GM19193 (cell line): ENCODE measurements around the gene SLC29A4.

Experiments
- POLR2A ChIP-seq: IDR thresholded peaks from 4 replicates; pipeline ENCODE4 v1.6.1; 2011; ENCODE audit not compliant: insufficient read depth, insufficient read length; ENCODE audit errors: extremely low read depth

The SLC29A4 gene

DNA sequence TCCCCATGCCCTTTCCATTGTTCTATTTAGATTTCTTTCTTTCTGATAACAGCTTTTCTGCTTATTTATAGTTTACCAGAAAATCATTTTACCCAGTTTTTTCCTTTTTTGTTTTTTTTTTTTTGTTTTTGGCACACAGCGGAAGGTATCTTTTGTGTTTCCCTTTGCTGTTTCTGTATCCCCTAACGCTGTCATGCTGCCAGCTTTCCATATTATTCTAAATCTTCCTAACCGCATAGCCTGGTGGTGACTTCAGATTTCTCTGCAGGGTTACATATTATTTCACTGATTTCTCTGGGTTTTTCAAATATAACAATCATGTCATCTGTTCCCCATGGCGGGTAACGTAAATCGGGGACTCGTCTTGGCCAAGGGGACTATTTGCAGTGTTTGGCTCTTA lies 4.0 kb upstream of the SLC29A4 start:
- TF ChIP-seq POLR2A, result no peak

DNA sequence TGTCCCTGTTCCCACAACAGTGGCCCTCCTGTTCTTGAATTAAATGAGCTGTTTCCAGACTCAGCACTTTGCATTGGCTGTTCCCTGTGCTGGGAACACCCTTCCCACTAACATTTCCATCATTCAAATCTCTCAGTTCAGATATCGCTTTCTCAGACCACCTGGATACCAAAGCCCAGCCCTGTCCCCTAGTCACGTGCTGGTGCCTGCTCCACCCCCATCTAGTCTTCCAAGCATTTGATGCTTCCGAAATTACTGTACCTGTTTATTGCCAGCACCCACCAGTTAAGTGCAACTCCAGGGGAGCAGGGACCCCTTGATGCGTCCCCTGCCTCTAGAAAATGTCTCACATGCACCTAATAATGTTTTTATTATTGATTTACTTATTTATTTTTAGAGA lies 3.0 kb upstream of the SLC29A4 start:
- TF ChIP-seq POLR2A, result no peak

DNA sequence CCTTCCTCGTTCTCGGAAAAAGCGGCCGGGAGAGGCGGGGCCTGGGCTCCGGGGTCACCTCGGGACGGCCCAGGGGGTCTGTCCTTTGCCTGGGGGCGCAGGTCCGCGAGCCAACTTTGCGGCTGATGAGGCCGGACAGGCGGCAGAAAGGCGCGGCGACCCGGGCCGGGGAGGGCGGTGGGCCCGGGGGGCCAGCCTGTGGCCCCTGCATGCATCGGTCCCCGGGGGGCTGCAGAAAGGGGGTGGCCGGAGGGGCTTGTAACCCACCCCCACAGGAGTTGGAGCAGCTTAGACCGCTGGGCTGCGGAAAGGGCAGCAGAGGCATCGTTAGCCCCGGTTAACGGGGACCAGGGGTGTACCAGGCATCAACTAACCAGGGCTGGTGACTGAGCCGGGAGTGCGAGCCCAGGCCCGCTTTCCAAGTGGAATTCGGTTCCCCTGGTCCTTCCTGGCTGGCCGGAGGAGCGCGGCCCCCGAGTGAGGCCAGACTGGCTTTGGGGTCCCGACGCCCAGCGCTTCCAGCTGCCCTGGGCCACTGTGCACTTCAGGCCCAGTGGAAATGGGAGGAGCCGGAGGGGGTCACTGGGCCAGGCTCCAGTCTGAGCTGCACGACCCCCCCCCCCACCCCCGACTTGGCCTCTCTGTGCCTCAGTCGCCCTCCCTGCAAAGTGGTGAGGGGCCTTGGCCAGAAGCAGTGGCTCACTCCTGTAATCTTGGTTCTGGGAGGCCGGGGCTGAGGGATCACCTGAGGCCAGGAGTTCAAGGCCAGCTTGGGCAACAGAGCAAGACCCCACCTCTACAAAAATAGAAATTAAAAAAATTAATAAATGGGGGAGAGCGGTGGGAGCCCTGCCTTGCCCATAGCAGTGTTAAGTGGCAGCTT lies 919 bp downstream of the SLC29A4 start:
- TF ChIP-seq POLR2A, result no peak

DNA sequence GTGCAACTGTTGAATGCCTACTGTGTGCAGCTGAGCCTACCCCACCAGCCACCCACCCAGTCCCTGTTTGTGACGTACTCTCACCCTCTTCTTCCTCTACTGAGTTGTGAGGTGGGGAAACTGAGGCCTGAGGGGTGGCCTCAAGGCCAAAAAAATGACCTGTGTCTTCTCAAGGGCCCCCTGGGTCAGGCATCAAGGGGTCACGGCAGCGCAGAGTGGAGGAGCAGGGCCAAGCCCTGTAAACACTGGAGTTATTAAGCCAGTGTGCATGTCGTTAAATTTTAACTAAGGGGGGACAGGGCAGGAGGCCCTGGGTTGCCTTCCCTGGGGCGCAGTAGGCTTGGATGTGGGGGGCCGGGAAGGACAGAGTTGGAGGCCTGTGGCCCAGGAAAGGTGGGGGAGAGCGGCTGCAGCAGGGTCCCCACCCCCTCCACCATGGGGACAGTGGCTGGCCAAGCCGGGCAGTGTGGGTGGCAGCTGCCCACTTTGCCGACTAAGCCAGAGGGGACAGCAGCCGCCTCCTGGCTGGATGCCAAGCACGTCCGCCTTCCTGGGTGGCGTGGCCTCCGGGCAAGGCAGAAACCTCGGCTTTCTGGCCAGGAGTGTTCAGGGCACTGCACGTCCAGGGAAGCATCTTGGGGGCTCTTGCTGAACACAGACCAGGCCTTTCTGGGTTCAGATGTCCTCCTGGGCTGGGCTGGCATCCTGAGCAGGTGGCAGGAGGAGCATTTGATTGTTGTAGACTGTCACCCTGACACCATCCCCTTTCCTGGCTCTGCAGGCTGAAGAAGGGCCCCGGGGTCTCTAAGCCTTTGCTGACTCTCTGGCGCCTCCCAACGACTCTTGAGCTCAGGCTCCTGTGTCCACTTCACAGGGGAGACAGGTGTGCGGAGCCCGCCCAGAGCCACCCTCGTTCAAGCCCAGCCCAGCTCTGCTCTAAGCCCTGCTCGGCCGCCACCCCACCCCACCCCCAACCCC lies 1.9 kb downstream of the SLC29A4 start:
- no peak for TF ChIP-seq POLR2A

DNA sequence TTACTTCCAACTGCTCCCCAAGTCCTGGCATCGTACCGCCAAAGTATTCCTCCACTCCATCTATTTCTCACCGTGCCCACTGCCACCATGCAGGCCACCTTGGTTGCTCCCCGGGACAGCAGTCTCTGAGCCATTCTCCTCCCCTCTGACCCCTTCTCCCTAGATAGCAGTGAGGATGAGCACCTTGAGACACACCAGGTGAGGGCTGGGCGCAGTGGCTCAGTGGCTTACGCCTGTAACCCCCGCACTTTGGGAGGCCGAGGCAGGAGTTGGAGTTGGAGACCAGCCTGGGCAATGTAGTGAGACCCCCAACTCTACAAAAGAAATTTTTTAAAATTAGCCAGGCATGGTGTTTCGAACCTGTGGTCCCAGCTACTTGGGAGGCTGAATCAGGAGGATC lies 4.2 kb downstream of the SLC29A4 start:
- TF ChIP-seq POLR2A, result no peak

DNA sequence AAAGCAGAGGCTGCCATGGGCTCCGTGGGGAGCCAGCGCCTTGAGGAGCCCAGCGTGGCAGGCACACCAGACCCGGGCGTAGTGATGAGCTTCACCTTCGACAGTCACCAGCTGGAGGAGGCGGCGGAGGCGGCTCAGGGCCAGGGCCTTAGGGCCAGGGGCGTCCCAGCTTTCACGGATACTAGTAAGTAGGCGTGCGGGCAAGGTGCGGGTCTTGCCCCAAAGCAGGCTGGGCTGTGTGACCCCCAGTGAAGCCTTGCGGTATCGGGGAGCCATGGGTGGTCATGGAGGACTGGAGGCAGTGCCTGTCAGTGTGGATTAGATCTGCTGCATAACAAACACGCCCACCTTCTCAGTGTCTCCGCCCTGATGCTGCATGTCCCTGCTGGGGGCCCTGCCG lies 5.1 kb downstream of the SLC29A4 start:
- no peak for TF ChIP-seq POLR2A

DNA sequence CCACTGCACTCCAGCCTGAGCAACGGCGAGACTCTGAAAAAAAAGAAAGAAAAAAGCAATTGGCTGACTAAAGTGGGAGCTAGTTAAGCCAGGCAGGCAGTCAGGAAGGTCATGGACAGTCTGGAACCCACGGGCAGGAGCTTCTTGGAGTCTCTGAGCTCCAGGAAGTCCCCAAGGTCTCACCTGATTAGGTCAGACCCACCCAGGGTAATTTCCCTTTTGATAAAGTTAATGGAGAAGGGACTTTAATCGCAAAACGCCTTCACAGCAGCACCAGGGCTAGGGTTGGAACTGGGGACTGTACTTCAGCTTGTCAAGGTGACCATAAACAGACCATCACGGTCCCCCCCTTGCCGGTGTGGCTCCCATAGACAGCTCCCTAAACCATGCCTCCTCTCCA lies 6.6 kb downstream of the SLC29A4 start:
- TF ChIP-seq POLR2A, result no peak

DNA sequence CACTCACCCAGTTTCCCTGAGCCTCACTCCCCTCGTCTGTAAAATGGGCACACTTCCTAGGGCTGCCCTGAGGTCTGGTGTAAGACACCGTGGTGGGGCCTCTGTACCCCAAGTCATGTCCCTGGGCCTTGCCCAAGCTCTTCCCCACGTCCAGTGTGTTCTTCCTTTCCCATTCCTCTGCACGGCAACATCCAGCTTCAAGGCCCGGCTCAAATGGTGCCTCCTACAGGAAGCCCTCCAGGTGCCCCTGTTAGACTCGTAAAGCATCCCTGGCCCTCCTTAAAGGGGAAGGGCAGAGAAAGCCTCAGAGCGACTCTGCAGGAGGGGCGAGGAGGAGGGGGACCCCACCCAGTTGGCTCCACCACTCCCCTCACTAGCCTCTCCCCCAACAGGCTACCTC lies 8.6 kb downstream of the SLC29A4 start:
- TF ChIP-seq POLR2A, result no peak

DNA sequence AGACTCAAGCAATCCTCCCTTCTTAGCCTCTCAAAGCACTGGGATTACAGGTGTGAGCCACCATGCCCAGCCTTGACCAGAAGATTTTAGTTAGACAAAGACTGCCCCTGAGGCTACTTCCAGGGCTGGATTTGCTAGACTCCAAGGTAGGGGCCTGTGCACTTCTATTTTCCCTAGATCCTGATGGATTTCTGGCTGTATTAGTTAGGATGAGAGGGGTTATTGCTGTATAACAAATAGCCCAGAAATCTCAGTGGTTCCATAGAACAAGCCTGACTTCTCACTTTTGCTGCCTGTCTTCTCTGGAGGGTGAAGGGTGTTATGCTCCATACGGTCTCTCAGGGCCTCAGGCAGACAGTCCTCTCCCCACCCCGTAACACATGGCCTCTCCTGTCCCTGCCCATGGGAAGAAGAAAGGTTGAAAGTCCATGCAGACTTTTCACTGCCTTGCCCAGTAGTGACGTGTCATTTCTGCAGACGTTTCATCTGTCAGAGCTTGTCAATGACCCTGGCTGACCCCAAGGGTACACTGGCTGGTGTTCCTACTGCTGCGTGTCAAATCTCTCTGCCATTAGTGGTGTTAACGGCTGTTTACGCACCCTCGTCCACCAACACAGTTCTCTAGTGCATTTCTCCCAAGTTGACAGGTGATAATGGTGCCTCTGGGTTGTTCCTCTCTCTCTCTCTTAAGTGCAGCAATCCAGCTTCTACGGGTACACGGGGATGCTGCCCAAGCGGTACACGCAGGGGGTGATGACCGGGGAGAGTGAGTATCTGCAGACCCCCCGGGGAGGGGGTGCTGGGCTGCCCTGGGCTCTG lies 11.6 kb downstream of the SLC29A4 start:
- TF ChIP-seq POLR2A, result no peak

DNA sequence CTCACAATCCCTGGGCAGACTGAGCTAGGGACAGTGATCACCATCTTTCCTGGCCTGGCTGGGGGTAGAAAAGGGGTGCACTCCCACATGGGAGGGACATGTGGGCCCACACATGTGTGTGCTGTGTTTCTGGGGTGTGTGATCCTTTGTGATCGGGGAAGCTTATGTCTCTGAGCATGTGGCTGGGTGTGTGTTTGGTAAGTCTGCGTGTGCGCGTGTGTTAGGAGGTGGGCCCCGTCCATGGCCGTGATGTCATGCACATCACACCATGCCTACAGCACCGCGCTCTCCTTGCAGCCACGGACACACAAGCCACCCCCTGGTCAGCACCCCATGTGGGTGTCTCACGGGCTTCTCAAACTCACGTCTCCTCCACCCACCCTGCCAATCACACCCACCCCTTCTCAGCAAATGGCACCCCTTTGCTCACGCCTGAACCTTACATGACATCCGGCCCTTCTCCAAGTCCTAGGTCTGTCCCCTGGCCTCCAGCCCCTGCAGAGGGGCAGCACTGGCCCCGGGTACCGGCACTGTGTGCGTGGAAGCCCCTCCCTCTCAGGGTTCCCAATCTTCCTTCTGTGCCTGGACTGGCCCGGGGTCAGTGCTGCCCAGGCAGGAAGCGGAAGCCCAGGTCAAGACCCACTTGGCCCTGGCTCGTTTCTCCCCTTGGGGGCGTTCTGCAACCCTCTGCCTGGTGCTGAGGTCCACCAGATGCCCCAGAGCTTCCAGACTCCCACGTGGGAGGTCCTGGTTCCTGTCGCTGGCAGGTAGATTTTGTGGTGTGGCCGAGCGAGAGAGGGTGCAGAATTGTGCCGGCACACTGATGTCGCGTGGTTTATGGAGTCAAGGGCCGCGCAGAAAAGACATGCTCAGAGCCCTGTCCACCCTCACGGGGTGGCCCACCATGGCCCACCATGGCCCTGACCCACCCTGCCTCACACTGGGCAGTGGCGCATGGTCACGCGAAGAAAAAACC lies 12.6 kb downstream of the SLC29A4 start:
- TF ChIP-seq POLR2A, result no peak

DNA sequence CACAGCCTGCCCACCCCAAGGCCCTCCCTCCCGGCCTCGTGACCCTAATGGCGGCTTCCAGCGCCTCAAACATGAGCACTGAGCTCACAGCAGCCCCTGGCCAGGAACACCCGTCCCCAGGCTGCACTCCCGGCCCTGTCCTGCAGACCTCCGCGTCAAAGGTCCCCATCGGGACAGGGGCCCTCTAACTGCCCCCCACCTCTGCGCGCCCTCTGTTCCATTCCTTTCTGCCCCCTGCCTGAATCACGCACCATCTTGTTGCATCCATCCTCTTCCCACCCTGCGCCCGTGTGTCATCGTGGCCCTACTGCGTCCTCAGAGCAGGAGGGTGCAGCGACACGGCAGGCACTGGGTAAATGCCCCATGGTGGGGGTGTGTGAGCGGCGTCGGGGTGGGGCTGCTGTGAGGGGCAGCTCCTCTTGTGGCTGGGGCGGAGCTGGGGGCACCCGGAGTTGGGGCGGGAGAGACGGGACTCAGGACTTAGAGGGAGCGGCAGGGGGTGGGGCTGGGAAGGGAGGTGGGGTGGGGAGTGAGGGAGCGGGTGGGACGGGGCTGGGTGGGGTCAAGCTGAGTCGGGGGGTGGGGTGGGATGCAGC lies 13.4 kb downstream of the SLC29A4 start:
- no peak for TF ChIP-seq POLR2A

DNA sequence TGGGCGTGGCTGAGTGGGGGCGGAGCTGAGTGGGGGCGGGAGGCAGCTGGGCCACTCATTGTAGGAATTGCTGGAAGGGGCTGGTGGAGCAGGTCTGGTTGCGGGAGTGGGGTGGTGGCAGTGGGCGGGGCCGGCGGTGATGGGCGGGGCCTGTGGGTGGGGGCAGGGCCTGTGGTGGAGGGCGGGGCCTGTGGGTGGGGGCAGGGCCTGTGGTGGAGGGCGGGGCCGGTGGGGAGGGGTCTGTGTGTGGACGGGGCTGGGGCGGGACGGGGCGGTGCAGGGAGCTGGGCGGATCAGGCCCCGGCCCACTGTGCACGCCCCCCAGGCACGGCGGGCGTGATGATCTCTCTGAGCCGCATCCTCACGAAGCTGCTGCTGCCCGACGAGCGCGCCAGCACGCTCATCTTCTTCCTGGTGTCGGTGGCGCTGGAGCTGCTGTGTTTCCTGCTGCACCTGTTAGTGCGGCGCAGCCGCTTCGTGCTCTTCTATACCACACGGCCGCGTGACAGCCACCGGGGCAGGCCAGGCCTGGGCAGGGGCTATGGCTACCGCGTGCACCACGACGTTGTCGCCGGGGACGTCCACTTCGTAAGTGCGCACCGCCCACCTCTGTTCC lies 14.0 kb downstream of the SLC29A4 start:
- TF ChIP-seq POLR2A, result no peak

DNA sequence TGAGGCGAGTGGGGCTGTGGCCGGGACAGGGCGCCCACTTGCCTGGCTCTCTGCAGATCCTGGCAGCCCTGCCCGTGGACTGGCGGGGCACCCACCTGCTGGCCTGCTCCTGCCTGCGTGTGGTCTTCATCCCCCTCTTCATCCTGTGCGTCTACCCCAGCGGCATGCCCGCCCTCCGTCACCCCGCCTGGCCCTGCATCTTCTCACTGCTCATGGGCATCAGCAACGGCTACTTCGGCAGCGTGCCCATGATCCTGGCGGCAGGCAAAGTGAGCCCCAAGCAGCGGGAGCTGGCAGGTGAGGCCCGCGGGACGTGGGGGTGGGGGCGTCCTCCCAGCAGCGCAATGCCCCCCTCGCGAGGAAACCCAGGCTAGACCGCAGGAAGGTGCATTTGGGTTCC lies 17.6 kb downstream of the SLC29A4 start:
- TF ChIP-seq POLR2A, result no peak

DNA sequence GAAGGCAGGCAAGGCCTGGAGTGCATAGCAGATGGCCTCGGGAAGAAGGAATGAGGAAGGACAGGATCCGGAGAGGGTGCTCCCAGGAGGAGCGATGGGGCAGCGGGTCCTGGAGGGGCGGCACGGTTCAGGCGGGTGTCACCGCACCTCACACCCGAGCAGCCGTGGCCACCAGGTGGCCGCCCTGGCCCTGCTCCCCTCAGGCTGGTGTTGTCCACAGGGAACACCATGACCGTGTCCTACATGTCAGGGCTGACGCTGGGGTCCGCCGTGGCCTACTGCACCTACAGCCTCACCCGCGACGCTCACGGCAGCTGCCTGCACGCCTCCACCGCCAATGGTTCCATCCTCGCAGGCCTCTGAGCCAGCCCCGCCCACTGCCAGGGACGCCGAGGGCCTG lies 19.8 kb downstream of the SLC29A4 start:
- TF ChIP-seq POLR2A, result no peak

DNA sequence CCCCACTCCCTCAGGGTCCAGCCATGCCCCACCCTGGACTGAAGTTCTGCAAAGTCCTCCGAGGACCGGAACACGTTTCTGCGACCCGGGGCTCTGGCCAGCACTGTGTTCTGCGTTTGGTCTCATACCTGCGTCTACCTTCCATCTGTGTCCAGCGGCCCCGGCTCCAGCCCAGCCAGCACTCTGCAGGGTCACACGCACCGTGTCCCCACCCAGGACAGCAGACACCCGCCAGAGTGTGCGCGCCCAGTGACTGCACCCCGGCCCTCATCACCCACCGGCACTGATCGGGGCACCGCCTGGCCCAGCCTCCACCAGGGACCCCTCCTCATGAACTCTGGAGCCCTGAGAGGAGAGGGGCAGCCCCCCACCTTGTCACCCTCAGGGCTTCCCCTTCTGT lies 20.3 kb downstream of the SLC29A4 start:
- TF ChIP-seq POLR2A, result no peak
